ENCODE results near the gene VLDLR.

GRCh38 chr9:2655411-2655901, 33.9 kb downstream of the VLDLR start:
- no peak for TF ChIP-seq CTCF (IDR thresholded peaks at IDR 0.05)
- TF ChIP-seq POLR2AphosphoS5 (IDR thresholded peaks at IDR 0.05): no peak
- TF ChIP-seq POLR2A (IDR thresholded peaks at IDR 0.05; ENCODE audit: low read depth): no peak
